ENCODE data around the gene INPP5A. TPM values are rescaled to one million over a fixed set of nuclear protein-coding genes. Genes with fewer than 3 reads are reported as not detected.

The INPP5A gene
- total RNA-seq, 1 experiment from 2014 or later, result 12.3 TPM

DNA sequence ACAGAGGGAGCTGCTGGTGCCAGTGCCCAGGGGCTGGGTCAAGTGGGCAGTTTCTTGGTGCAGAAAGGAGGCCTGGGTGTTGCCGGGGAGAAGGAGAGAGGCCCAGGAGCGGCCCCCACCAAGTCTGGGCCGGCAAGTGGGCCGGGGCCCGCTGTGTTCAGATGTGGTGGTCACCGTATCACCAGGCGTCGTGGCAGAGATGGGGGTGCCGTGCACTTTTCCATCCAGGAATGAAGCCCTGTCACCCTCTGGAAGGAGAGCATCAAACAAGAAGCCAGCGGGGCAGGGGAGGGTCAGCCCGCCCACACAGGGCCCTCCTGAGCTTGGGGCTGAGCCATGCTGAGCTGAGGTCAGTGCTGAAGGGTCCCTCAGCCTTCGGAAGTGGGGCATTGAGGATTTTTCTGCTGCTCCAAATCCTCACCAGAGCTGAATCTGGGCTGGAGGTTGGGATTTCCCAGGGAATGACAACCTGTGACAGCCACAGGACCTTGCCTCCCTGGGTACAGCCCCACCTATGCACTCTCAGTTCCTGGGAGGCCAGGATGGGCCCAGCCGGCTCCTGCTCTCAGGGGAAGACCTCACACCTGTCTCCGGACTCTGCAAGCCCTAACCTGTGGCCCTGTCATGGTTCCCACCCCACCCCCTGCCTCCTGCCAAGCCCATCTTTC, 27.9 kb upstream of the INPP5A start (continued):
- TF ChIP-seq ATF3 (IDR thresholded peaks at IDR 0.05), result no peak

GRCh38 chr10:132510174-132510611, 27.4 kb upstream of the INPP5A start:
- intact Hi-C loops (cut with micrococcal nuclease), result no loop called here
- ChIA-PET POLR2A (no interaction called here), CTCF (no interaction called here), RAD21 (ENCODE audit: low non-redundant PET in 1 of 2, low total read pairs in 2 of 2, uncharacterized antibody in 2 of 2, unreplicated experiment in 2 of 2) (no interaction called here)
- DNase-seq (ENCODE audit: low read depth, low spot score) (no peak), ATAC-seq (no peak)
- H3K36me3 ChIP-seq (ENCODE audit: control insufficient read depth in 1 of 2, insufficient read depth in 2 of 2, low read length in 2 of 2), result no peaks in the 10 kb centered on the region
- no peak overlapping the region for H3K4me3 ChIP-seq (replicated peaks in 1 of 2; ENCODE audit: low read depth in 1 of 2, low read length in 2 of 2)
- H3K4me1 ChIP-seq (ENCODE audit: control insufficient read depth in 1 of 2, insufficient read depth in 2 of 2, low read length in 2 of 2), result no peaks in the 10 kb centered on the region
- no peaks in the 10 kb centered on the region for H3K9me3 ChIP-seq (ENCODE audit: control insufficient read depth in 1 of 2, insufficient read depth in 1 of 2, low read depth in 1 of 2, low read length in 2 of 2)
- no peaks in the 10 kb centered on the region for H3K27me3 ChIP-seq (ENCODE audit: insufficient read depth, low read length)
- H2AFZ ChIP-seq (ENCODE audit: low read depth, low read length, poor library complexity, severe bottlenecking), result no peak overlapping the region
- no peaks in the 10 kb centered on the region for H4K20me1 ChIP-seq (ENCODE audit: insufficient read depth)
- no TSS peak for BruUV-seq (replicated peaks)
- TF ChIP-seq JUND (IDR thresholded peaks at IDR 0.05) (no peak), CBX3 (IDR thresholded peaks at IDR 0.05; ENCODE audit: low read depth) (no peak), ZNF274 (IDR thresholded peaks at IDR 0.05; ENCODE audit: low read depth, low read length) (no peak), CEBPB (IDR thresholded peaks at IDR 0.05; ENCODE audit: low read depth) (no peak)
- no peaks in the 10 kb centered on the region for H3K79me2 ChIP-seq (ENCODE audit: insufficient read depth, low read length)
- no peak overlapping the region for H3K9ac ChIP-seq (ENCODE audit: low read length)
- no peaks in the 10 kb centered on the region for H3K9me2 ChIP-seq (ENCODE audit: insufficient read depth)
- no peak overlapping the region for H3K4me2 ChIP-seq (ENCODE audit: low read length)
- H3K27ac ChIP-seq (ENCODE audit: low read depth, low read length), result no peak overlapping the region

DNA sequence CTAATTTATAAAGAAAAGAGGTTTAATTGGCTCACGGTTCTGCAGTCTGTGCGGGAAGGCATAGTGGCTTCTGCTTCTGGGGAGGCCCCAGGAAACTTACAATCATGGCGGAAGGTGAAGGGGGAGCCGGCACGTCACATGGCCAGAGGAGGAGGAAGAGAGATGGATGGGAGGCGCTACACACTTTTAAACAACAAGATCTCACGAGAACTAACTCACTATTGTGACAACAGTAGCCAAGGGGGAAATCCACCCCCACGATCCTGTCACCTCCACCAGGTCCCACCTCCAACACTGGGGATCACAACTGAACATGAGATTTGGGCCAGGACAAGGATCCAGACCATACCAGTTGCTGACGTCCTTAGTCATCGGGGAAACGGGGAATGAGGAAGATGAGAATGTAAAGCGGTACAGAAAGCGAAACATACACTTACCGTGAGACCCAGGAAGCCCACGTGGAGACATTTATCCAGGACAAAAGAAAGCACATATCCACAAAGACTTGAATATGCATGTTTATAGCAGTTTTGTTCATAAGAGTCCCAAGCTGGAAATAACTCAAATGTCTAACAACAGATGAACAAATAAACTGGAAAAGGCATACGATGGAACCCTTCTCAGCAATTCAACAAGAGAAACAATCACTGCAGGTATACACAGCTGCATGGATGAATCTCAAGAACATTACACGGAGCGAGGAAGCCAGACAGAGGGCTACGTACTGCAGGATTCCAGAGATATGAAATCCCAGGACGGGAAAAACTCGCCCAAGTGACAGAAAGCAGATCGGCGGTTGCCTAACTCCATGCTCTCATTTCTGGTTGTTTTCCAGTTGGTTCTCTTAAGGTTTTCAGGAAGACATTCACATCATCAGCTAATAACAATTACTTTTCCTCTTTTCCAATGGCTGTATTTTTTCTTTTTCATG, 26.2 kb upstream of the INPP5A start:
- Histone ChIP-seq H3K4me2 (ENCODE audit: low read length) (no peak overlapping the region), H3K9me3 (ENCODE audit: control insufficient read depth in 1 of 2, insufficient read depth in 1 of 2, low read depth in 1 of 2, low read length in 2 of 2) (no peaks in the 10 kb centered on the region), H3K9me2 (ENCODE audit: insufficient read depth) (no peaks in the 10 kb centered on the region), H3K9ac (ENCODE audit: low read length) (no peak overlapping the region), H3K4me3 (replicated peaks in 1 of 2; ENCODE audit: low read depth in 1 of 2, low read length in 2 of 2) (no peak overlapping the region), H3K4me1 (ENCODE audit: control insufficient read depth in 1 of 2, insufficient read depth in 2 of 2, low read length in 2 of 2) (peaks cover 9% of the 10 kb centered on the region in 2 experiments), H4K20me1 (ENCODE audit: insufficient read depth) (no peaks in the 10 kb centered on the region), H3K27ac (ENCODE audit: low read depth, low read length) (no peak overlapping the region), H3K79me2 (ENCODE audit: insufficient read depth, low read length) (no peaks in the 10 kb centered on the region), H3K27me3 (ENCODE audit: insufficient read depth, low read length) (no peaks in the 10 kb centered on the region), H3K36me3 (ENCODE audit: control insufficient read depth in 1 of 2, insufficient read depth in 2 of 2, low read length in 2 of 2) (no peaks in the 10 kb centered on the region), H2AFZ (ENCODE audit: low read depth, low read length, poor library complexity, severe bottlenecking) (no peak overlapping the region)
- intact Hi-C loops (cut with micrococcal nuclease), result no loop called here
- CTCF ChIA-PET, result no interaction called here
- POLR2A ChIA-PET, result no interaction called here
- no TSS peak for BruUV-seq (replicated peaks)
- RAD21 ChIA-PET (ENCODE audit: low non-redundant PET in 1 of 2, low total read pairs in 2 of 2, uncharacterized antibody in 2 of 2, unreplicated experiment in 2 of 2), result no interaction called here
- DNase-seq (ENCODE audit: low read depth, low spot score) (no peak), ATAC-seq (no peak)
- no peak for TF ChIP-seq ZFX (IDR thresholded peaks at IDR 0.05)
- TF ChIP-seq, protein P1, sequence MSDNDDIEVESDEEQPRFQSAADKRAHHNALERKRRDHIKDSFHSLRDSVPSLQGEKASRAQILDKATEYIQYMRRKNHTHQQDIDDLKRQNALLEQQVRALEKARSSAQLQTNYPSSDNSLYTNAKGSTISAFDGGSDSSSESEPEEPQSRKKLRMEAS (IDR thresholded peaks at IDR 0.05), result no peak
- no peak for TF ChIP-seq POLR2A (IDR thresholded peaks at IDR 0.05; ENCODE audit: borderline replicate concordance, extremely low read depth, insufficient read depth, insufficient read length)
- no peak for TF ChIP-seq TCF7L2 (IDR thresholded peaks at IDR 0.05; ENCODE audit: borderline replicate concordance, extremely low read depth, insufficient read depth, insufficient read length)
- no peak for TF ChIP-seq JUND (IDR thresholded peaks at IDR 0.05)
- TF ChIP-seq SP1 (IDR thresholded peaks at IDR 0.05; ENCODE audit: low read depth), result no peak
- no peak for TF ChIP-seq CEBPB (IDR thresholded peaks at IDR 0.05; ENCODE audit: low read depth)
- no peak for TF ChIP-seq CBX3 (IDR thresholded peaks at IDR 0.05; ENCODE audit: low read depth)
- TF ChIP-seq, protein P2, sequence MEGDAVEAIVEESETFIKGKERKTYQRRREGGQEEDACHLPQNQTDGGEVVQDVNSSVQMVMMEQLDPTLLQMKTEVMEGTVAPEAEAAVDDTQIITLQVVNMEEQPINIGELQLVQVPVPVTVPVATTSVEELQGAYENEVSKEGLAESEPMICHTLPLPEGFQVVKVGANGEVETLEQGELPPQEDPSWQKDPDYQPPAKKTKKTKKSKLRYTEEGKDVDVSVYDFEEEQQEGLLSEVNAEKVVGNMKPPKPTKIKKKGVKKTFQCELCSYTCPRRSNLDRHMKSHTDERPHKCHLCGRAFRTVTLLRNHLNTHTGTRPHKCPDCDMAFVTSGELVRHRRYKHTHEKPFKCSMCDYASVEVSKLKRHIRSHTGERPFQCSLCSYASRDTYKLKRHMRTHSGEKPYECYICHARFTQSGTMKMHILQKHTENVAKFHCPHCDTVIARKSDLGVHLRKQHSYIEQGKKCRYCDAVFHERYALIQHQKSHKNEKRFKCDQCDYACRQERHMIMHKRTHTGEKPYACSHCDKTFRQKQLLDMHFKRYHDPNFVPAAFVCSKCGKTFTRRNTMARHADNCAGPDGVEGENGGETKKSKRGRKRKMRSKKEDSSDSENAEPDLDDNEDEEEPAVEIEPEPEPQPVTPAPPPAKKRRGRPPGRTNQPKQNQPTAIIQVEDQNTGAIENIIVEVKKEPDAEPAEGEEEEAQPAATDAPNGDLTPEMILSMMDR (IDR thresholded peaks at IDR 0.05 in 2 of 3, conservative IDR thresholded peaks at IDR 0.05 in 1 of 3; ENCODE audit: borderline replicate concordance in 1 of 3, insufficient read depth in 1 of 3, low read depth in 2 of 3, low read length in 2 of 3), result no peak
- no peak for TF ChIP-seq FOSL1 (IDR thresholded peaks at IDR 0.05; ENCODE audit: low read depth)
